ENCODE measurements around the gene STK17A. TPM values are rescaled to one million over a fixed set of nuclear protein-coding genes. Genes with fewer than 3 reads are reported as not detected.

The STK17A gene
- polyA plus RNA-seq, 1 of the 3 experiments (the other 2 are of a cell fraction): 47.8 TPM

DNA sequence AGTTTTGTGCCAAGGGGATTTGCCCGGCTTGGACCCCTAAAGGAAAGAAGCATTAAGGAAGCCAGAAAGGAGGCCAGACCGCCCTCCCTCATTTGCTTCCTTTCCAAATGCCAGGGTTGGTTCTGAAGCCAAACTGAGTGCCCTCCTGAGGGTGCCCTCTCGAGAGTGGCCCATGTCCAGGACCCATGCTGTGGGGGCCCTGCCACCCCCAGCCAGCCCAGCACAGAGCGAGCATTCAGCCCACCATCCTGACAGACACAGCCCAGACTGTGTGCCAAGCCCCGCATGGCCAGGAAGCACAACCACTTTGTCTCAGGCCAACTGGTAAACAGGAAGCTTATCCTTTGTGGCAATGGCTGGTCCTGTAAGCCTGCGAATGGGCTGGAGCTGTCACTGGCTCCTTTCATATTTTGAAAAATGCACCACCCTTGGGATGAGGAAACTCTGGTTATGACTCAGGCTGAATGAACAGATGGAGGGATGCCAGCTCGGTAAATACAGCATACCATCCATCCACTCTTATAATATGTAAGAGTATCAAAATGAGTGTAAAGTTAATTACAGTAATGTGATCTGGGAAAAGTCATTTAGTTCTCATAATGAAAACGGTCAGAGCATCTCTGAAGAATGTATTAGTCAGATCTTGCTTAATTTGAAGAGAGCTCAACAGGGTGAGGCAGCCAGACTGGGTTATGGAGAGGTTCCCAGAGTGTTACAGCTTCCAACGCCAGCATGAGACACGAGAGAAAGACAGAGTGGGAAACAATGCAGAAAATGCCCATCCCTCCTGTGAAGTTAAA, 65.0 kb downstream of the STK17A start:
- Histone ChIP-seq H3K9me3 (no peaks in the 10 kb centered on the region), H3F3A (replicated peaks; ENCODE audit: insufficient read depth) (peaks cover 62% of the 10 kb centered on the region), H2AFZ (ENCODE audit: low read depth) (no peak overlapping the region), H3K36me3 (replicated peaks in 1 of 2; ENCODE audit: control insufficient read depth in 1 of 2, insufficient read depth in 2 of 2, low read length in 1 of 2) (peaks cover 10 to 32% of the 10 kb centered on the region in 2 experiments), H3K4me1 (ENCODE audit: control insufficient read depth in 1 of 2, insufficient read depth in 2 of 2, low read depth in 1 of 2, low read length in 1 of 2) (peaks cover 65 to 68% of the 10 kb centered on the region in 2 experiments), H3K79me2 (ENCODE audit: insufficient read depth) (peaks cover 63% of the 10 kb centered on the region), H3K4me2 (peak overlapping the region; percentile 85), H3K27ac (ENCODE audit: low read depth in 2 of 2, low read length in 1 of 2) (peak overlapping the region; percentile 98 to 100), H3K27me3 (ENCODE audit: insufficient read depth) (no peaks in the 10 kb centered on the region), H3K9ac (peak overlapping the region; percentile 93), H4K20me1 (ENCODE audit: insufficient read depth) (no peaks in the 10 kb centered on the region), H3K9me2 (no peaks in the 10 kb centered on the region), H3K4me3 (ENCODE audit: low read depth in 2 of 2, low read length in 1 of 2) (peak overlapping the region; percentile 20 to 44; a peak in 3 of 4 replicates)
- CTCF ChIA-PET: interaction anchor here (0.6 to 6.7 kb wide), 6 partner anchors 8 to 191 kb away, joined by 3 to 45 read pairs (median 6); partner anchors contain the start of gene STK17A
- POLR2A ChIA-PET: interaction anchor here (0.7 to 1.3 kb wide), 3 partner anchors 10 to 116 kb away, joined by 3 to 5 read pairs (median 3); partner anchors contain the start of gene STK17A
- DNase-seq: peak; percentile 59
- WGBS (ENCODE audit: low lambda C conversion rate): 13% methylated on average over 10 of the region's 10 CpGs
- TF ChIP-seq TEAD4 (IDR thresholded peaks at IDR 0.05; ENCODE audit: borderline replicate concordance, insufficient read depth) (peak; percentile 100), NFIC (IDR thresholded peaks at IDR 0.05; ENCODE audit: borderline replicate concordance) (peak; percentile 100), RFX5 (IDR thresholded peaks at IDR 0.05; ENCODE audit: low read length) (no peak), RAD21 (IDR thresholded peaks at IDR 0.05; ENCODE audit: low read length) (no peak), NRF1 (IDR thresholded peaks at IDR 0.05; ENCODE audit: low read depth, low read length) (no peak), ZBTB33 (IDR thresholded peaks at IDR 0.05; ENCODE audit: borderline replicate concordance, low read depth) (peak; percentile 94), GATA2 (CRISPR knock-in tag; IDR thresholded peaks at IDR 0.05) (no peak), CHD2 (IDR thresholded peaks at IDR 0.05; ENCODE audit: low read length, partially characterized antibody) (no peak), JUND (IDR thresholded peaks at IDR 0.05) (peak; percentile 100), IRF3 (IDR thresholded peaks at IDR 0.05; ENCODE audit: low read depth, low read length) (no peak), ELF1 (IDR thresholded peaks at IDR 0.05) (peak; percentile 83), MXI1 (IDR thresholded peaks at IDR 0.05; ENCODE audit: low read depth, low read length) (peak; percentile 18; the same call in 1 of the 2 replicates), FOSL2 (IDR thresholded peaks at IDR 0.05; ENCODE audit: borderline replicate concordance, low read depth) (peak; percentile 99), FOXM1 (IDR thresholded peaks at IDR 0.05; ENCODE audit: low read depth) (peak; percentile 100), TCF12 (IDR thresholded peaks at IDR 0.05) (peak; percentile 100), TAF1 (IDR thresholded peaks at IDR 0.05; ENCODE audit: borderline replicate concordance, low read depth, low read length) (peak; percentile 83; the same call in 1 of the 2 replicates), USF2 (IDR thresholded peaks at IDR 0.05; ENCODE audit: borderline replicate concordance, low read depth, low read length) (no peak), SMC3 (IDR thresholded peaks at IDR 0.05; ENCODE audit: low read depth, low read length) (peak; percentile 18; the same call in 1 of the 2 replicates), EP300 (IDR thresholded peaks at IDR 0.05; ENCODE audit: borderline replicate concordance in 1 of 2, low read depth in 1 of 2, low read length in 1 of 2) (peak; percentile 96 to 100), POLR2AphosphoS5 (IDR thresholded peaks at IDR 0.05; ENCODE audit: low read depth, low read length) (peak; percentile 95; the same call in 1 of the 2 replicates), YY1 (IDR thresholded peaks at IDR 0.05; ENCODE audit: low read depth) (peak; percentile 81; the same call in 1 of the 2 replicates)
- TF ChIP-seq, protein P1, sequence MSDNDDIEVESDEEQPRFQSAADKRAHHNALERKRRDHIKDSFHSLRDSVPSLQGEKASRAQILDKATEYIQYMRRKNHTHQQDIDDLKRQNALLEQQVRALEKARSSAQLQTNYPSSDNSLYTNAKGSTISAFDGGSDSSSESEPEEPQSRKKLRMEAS (IDR thresholded peaks at IDR 0.05; ENCODE audit: low read depth): peak; percentile 94
- TF ChIP-seq, protein P2, sequence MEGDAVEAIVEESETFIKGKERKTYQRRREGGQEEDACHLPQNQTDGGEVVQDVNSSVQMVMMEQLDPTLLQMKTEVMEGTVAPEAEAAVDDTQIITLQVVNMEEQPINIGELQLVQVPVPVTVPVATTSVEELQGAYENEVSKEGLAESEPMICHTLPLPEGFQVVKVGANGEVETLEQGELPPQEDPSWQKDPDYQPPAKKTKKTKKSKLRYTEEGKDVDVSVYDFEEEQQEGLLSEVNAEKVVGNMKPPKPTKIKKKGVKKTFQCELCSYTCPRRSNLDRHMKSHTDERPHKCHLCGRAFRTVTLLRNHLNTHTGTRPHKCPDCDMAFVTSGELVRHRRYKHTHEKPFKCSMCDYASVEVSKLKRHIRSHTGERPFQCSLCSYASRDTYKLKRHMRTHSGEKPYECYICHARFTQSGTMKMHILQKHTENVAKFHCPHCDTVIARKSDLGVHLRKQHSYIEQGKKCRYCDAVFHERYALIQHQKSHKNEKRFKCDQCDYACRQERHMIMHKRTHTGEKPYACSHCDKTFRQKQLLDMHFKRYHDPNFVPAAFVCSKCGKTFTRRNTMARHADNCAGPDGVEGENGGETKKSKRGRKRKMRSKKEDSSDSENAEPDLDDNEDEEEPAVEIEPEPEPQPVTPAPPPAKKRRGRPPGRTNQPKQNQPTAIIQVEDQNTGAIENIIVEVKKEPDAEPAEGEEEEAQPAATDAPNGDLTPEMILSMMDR (IDR thresholded peaks at IDR 0.05): no peak
- TF ChIP-seq, protein P3, sequence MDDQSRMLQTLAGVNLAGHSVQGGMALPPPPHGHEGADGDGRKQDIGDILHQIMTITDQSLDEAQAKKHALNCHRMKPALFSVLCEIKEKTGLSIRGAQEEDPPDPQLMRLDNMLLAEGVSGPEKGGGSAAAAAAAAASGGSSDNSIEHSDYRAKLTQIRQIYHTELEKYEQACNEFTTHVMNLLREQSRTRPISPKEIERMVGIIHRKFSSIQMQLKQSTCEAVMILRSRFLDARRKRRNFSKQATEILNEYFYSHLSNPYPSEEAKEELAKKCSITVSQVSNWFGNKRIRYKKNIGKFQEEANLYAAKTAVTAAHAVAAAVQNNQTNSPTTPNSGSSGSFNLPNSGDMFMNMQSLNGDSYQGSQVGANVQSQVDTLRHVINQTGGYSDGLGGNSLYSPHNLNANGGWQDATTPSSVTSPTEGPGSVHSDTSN (IDR thresholded peaks at IDR 0.05): peak; percentile 99
